ENCODE measurements around the gene RGL1.

RGL1 gene

DNA sequence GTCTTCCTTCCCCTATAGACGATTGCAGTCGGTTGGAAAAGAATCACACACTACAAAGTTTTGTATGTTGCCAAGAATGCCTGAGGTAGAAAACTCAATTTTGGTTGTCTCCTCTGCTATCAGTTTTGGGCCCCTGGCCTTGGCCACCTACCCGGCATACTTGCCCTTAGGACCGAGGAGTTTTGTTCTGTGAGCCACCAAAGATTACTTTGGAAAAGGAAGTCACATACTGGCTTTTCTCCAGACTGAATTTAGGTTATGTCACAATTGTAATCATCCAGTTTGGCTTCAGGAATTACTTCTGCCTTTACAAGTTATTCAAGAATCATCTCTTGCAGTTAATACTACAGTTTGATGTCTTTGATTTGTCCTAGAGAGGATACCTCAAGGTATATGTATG, 71.4 kb downstream of the RGL1 start:
- peaks cover 4% of the 10 kb centered on the region for H3K36me3 ChIP-seq (ENCODE audit: control insufficient read depth, insufficient read depth, low read length)
- no peak overlapping the region for H3K4me3 ChIP-seq (replicated peaks; ENCODE audit: low read depth, low read length)
- no peak for TF ChIP-seq CTCF (IDR thresholded peaks at IDR 0.05; ENCODE audit: insufficient read depth, low read length, poor library complexity, severe bottlenecking)
- H3K27me3 ChIP-seq (replicated peaks; ENCODE audit: control insufficient read depth, insufficient read depth, low read length), result no peaks in the 10 kb centered on the region
- DNase-seq (ENCODE audit: extremely low read depth, insufficient read length), result no peak

GRCh38 chr1:183877053-183877720, 72.3 kb downstream of the RGL1 start:
- TF ChIP-seq CTCF (IDR thresholded peaks at IDR 0.05; ENCODE audit: insufficient read depth, low read length, poor library complexity, severe bottlenecking), result no peak
- no peaks in the 10 kb centered on the region for H3K27me3 ChIP-seq (replicated peaks; ENCODE audit: control insufficient read depth, insufficient read depth, low read length)
- H3K4me3 ChIP-seq (replicated peaks; ENCODE audit: low read depth, low read length), result no peak overlapping the region
- DNase-seq (ENCODE audit: extremely low read depth, insufficient read length), result no peak
- H3K36me3 ChIP-seq (ENCODE audit: control insufficient read depth, insufficient read depth, low read length), result peaks cover 11% of the 10 kb centered on the region

GRCh38 chr1:183879494-183879893, 74.6 kb downstream of the RGL1 start:
- no peak for DNase-seq (ENCODE audit: extremely low read depth, insufficient read length)
- no peak overlapping the region for H3K4me3 ChIP-seq (replicated peaks; ENCODE audit: low read depth, low read length)
- peaks cover 19% of the 10 kb centered on the region for H3K36me3 ChIP-seq (ENCODE audit: control insufficient read depth, insufficient read depth, low read length)
- no peak for TF ChIP-seq CTCF (IDR thresholded peaks at IDR 0.05; ENCODE audit: insufficient read depth, low read length, poor library complexity, severe bottlenecking)
- no peaks in the 10 kb centered on the region for H3K27me3 ChIP-seq (replicated peaks; ENCODE audit: control insufficient read depth, insufficient read depth, low read length)

- no peaks in the 10 kb centered on the region for H3K27me3 ChIP-seq (replicated peaks; ENCODE audit: control insufficient read depth, insufficient read depth, low read length)
- TF ChIP-seq CTCF (IDR thresholded peaks at IDR 0.05; ENCODE audit: insufficient read depth, low read length, poor library complexity, severe bottlenecking), result no peak
- no peak for DNase-seq (ENCODE audit: extremely low read depth, insufficient read length)
- H3K4me3 ChIP-seq (replicated peaks; ENCODE audit: low read depth, low read length), result no peak overlapping the region
- H3K36me3 ChIP-seq (ENCODE audit: control insufficient read depth, insufficient read depth, low read length), result peaks cover 20% of the 10 kb centered on the region
Measured at GRCh38 chr1:183879966-183880365, 75.0 kb downstream of the RGL1 start.

DNA sequence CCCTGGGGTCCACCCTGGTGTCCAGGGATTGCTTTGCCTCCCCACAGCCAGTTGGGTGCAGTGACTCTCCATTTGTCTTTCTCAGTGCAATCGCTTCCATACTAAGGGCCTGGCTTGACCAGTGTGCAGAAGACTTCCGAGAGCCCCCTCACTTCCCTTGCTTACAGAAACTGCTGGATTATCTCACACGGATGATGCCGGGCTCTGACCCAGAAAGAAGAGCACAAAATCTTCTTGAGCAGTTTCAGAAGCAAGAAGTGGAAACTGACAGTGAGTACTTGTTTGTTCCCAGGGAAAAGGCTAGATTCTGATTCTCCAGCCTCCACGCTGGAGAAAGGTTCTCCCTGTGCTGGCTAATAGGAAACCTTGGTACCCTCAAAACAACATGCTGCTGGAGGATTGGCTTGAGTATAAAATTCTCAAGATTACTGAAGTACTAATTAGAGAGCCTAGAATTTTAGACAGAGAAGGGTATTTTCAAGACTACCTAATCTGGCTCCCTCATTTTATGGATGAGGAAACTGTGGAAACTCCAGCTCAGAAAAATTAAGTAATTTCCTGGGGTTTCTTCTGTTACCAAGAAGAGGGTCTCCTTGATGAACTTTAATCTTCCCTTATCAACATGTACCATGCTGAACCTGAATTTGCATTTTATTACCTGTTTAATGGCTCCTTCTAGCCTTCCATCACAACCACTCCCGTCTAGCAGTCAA, 75.8 kb downstream of the RGL1 start:
- H3K27me3 ChIP-seq (replicated peaks; ENCODE audit: control insufficient read depth, insufficient read depth, low read length), result no peaks in the 10 kb centered on the region
- no peak overlapping the region for H3K4me3 ChIP-seq (replicated peaks; ENCODE audit: low read depth, low read length)
- H3K36me3 ChIP-seq (ENCODE audit: control insufficient read depth, insufficient read depth, low read length), result peaks cover 20% of the 10 kb centered on the region
- TF ChIP-seq CTCF (IDR thresholded peaks at IDR 0.05; ENCODE audit: insufficient read depth, low read length, poor library complexity, severe bottlenecking), result no peak
- no peak for DNase-seq (ENCODE audit: extremely low read depth, insufficient read length)

All from GM06990 (cell line).